Measurements from ENCODE around the gene LCMT1.
"Not testable (repeated sequence)": the region's sequence is repeated elsewhere in the genome, so short reads cannot be mapped to it uniquely, and the experiment has no call there.

LCMT1 gene

GRCh38 chr16:25097276-25097975 lies 14.1 kb upstream of the LCMT1 start:
- no peak for DNase-seq

- DNase-seq = no peak
Observed at GRCh38 chr16:25100511-25100910, 11.0 kb upstream of the LCMT1 start.

- DNase-seq = peak; percentile 63
Observed at GRCh38 chr16:25106567-25107465, 4.7 kb upstream of the LCMT1 start.

GRCh38 chr16:25107466-25107792 lies 4.1 kb upstream of the LCMT1 start:
- no peak for DNase-seq

GRCh38 chr16:25108054-25108453 lies 3.5 kb upstream of the LCMT1 start:
- DNase-seq = peak; percentile 49

- no peak for DNase-seq
Observed at GRCh38 chr16:25109643-25110042, 1.9 kb upstream of the LCMT1 start.

GRCh38 chr16:25110387-25110947 lies 1.1 kb upstream of the LCMT1 start:
- no peak for DNase-seq

GRCh38 chr16:25114121-25114520 lies 2.6 kb downstream of the LCMT1 start:
- DNase-seq = no peak

- no peak for DNase-seq
Observed at GRCh38 chr16:25118851-25119578, 7.5 kb downstream of the LCMT1 start.

GRCh38 chr16:25121824-25122600 lies 10.5 kb downstream of the LCMT1 start:
- no peak for DNase-seq

GRCh38 chr16:25124503-25124902 lies 13.0 kb downstream of the LCMT1 start:
- DNase-seq = no peak

- not testable (repeated sequence) for DNase-seq
Observed at GRCh38 chr16:25126086-25126666, 14.6 kb downstream of the LCMT1 start.

- DNase-seq = peak; percentile 7
Observed at GRCh38 chr16:25126820-25127232, 15.3 kb downstream of the LCMT1 start.

GRCh38 chr16:25132751-25133150 lies 21.2 kb downstream of the LCMT1 start:
- not testable (repeated sequence) for DNase-seq

GRCh38 chr16:25134166-25134700 lies 22.7 kb downstream of the LCMT1 start:
- no peak for DNase-seq

GRCh38 chr16:25135254-25135878 lies 23.8 kb downstream of the LCMT1 start:
- DNase-seq = no peak

- no peak for DNase-seq
Observed at GRCh38 chr16:25138130-25138529, 26.6 kb downstream of the LCMT1 start.

GRCh38 chr16:25140459-25140858 lies 28.9 kb downstream of the LCMT1 start:
- DNase-seq = no peak

- no peak for DNase-seq
Observed at GRCh38 chr16:25141648-25142047, 30.1 kb downstream of the LCMT1 start.

- DNase-seq = no peak
Observed at GRCh38 chr16:25143928-25144327, 32.4 kb downstream of the LCMT1 start.

- no peak for DNase-seq
Observed at GRCh38 chr16:25148568-25149215, 37.1 kb downstream of the LCMT1 start.
